ENCODE data around the gene NSMCE4A. TPM values are rescaled to one million over a fixed set of nuclear protein-coding genes. Genes with fewer than 3 reads are reported as not detected.

The NSMCE4A gene
- total RNA-seq, 1 donor from 2014 or later = 85.0 TPM

DNA sequence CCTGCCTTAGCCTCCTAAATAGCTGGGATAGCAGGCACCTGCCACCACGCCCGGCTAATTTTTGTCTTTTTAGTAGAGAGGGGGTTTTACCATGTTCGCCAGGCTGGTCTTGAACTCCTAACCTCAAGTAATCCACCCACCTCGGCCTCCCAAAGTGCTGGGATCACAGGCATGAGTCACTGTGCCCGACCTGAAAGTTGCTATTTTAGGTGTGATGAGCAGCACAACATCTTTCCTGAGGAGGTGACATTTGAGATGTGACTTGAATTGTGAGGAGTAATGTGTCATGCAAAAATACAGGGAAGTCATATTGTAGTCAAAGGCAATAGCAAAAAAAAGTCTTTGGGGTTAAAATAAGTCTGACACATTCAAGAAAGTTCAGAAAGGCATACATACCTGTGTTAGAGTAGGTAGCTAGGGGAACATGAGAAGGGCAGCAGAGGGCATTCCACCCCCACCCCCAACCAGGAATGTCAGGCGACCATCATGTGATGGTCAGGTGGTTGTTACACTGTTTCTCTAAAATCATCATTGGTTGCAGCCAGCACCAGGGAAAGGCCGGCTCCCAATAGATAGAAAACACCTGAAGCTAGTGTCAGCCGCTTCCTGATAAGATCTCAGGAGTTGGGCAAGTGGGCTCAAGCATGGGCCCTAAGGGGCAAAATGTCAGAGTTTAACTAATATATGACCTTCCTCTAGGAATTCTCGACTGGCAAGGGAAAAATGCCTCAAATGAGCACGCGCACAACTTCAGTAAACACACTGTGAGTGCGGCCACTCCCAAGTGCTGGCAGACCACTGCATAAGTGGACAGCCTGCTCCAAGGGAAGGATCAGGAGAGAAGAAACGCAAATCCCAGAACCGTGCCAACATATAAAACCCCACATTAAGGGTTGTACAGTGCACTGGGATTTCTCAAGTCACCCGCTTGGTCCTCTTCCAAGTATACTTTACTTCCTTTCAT is 13.6 kb upstream of the NSMCE4A start, which contains the start of gene TACC2:
Gene TACC2 (plus strand): TSS at position 803 of the 964 bp plus-strand sequence. CDS start 32,819 bp downstream, outside the sequence.
- no peak within 1 kb of the TSS for H3K27ac Mint-ChIP-seq (ENCODE audit: unreplicated experiment)
- H3K9me3 Mint-ChIP-seq = peaks cover 8% of the 10 kb centered on the region
- TF ChIP-seq, protein P1, sequence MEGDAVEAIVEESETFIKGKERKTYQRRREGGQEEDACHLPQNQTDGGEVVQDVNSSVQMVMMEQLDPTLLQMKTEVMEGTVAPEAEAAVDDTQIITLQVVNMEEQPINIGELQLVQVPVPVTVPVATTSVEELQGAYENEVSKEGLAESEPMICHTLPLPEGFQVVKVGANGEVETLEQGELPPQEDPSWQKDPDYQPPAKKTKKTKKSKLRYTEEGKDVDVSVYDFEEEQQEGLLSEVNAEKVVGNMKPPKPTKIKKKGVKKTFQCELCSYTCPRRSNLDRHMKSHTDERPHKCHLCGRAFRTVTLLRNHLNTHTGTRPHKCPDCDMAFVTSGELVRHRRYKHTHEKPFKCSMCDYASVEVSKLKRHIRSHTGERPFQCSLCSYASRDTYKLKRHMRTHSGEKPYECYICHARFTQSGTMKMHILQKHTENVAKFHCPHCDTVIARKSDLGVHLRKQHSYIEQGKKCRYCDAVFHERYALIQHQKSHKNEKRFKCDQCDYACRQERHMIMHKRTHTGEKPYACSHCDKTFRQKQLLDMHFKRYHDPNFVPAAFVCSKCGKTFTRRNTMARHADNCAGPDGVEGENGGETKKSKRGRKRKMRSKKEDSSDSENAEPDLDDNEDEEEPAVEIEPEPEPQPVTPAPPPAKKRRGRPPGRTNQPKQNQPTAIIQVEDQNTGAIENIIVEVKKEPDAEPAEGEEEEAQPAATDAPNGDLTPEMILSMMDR (conservative IDR thresholded peaks at IDR 0.05) = no peak
- H3K27me3 Mint-ChIP-seq (ENCODE audit: low read depth) = no peaks in the 10 kb centered on the region
- no peaks in the 10 kb centered on the region for H3K4me1 Mint-ChIP-seq
- H3K4me3 Mint-ChIP-seq = no peak within 1 kb of the TSS
- DNase-seq (ENCODE audit: low read depth, low spot score) = no peak
- peaks cover 8% of the 10 kb centered on the region for H3K36me3 Mint-ChIP-seq (ENCODE audit: low read depth)

DNA sequence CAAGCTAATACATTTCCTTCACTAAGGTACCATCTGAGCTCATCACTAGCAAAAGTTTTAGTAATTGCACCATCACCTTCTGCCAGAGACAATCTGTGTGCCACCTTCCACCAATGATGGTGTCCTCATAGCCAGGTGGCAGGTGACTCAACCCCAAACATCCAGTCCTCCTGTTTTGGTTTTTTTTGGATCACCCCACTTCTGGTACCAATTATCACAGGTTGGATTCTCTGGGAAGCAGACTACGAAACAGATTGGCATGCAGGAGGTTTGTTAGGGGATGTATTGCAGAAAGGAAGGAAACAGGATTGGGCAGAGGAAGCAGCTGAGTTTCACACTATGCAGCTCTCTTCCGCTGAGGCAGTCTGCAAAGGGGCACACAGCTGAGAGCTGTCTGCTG is 9.4 kb upstream of the NSMCE4A start:
- no peaks in the 10 kb centered on the region for H3K4me1 Mint-ChIP-seq
- no peak overlapping the region for H3K4me3 Mint-ChIP-seq
- no peaks in the 10 kb centered on the region for H3K27me3 Mint-ChIP-seq (ENCODE audit: low read depth)
- TF ChIP-seq, protein P1 (conservative IDR thresholded peaks at IDR 0.05) = no peak
- H3K27ac Mint-ChIP-seq (ENCODE audit: unreplicated experiment) = no peak overlapping the region
- H3K36me3 Mint-ChIP-seq (ENCODE audit: low read depth) = peaks cover 8% of the 10 kb centered on the region
- H3K9me3 Mint-ChIP-seq = peaks cover 19% of the 10 kb centered on the region
- no peak for DNase-seq (ENCODE audit: low read depth, low spot score)

DNA sequence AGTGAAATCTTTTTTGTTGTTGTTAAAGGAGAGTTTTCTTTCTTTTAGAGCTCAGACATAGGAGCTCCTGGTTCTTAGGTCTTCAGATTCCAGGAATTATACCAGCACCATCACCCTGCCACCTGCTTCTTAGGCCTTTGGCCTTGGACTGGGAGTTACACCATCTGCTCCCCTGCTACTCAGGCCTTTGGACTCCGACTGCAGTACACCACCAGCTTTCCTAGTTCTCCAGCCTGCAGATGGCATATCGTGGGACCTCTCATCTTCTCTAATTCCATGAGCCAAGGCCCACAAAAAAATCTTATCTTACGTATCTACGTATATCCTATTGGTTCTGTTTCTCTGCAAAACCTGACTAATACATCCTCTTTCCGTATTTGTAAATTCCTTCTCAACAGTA is 8.8 kb upstream of the NSMCE4A start:
- Mint-ChIP-seq H3K4me3 (no peak overlapping the region), H3K36me3 (ENCODE audit: low read depth) (peaks cover 8% of the 10 kb centered on the region), H3K27me3 (ENCODE audit: low read depth) (no peaks in the 10 kb centered on the region), H3K27ac (ENCODE audit: unreplicated experiment) (no peak overlapping the region), H3K9me3 (peaks cover 19% of the 10 kb centered on the region), H3K4me1 (no peaks in the 10 kb centered on the region)
- TF ChIP-seq, protein P1 (conservative IDR thresholded peaks at IDR 0.05) = no peak
- DNase-seq (ENCODE audit: low read depth, low spot score) = no peak

DNA sequence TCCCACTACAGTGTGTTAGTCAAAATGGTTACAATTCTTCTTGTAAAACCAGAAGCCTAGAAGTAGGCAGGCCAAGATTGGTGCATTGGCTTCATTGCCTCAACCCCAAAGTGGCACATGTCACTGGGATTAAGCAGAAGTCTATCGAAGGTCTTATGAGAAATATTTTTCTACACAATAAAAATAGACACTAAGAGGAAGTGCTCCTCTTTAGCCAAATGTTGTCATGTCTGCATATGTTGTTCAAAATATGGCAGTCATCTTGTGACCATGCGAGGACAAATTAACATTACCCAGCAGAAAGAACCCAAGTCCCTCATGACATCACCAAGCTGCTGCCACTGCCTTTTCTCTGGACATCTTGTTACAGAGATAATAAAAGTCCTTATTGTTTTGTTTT is 6.3 kb upstream of the NSMCE4A start:
- H3K9me3 Mint-ChIP-seq = peaks cover 23% of the 10 kb centered on the region
- H3K36me3 Mint-ChIP-seq (ENCODE audit: low read depth) = peaks cover 19% of the 10 kb centered on the region
- DNase-seq (ENCODE audit: low read depth, low spot score) = no peak
- H3K4me1 Mint-ChIP-seq = no peaks in the 10 kb centered on the region
- no peak overlapping the region for H3K27ac Mint-ChIP-seq (ENCODE audit: unreplicated experiment)
- H3K27me3 Mint-ChIP-seq (ENCODE audit: low read depth) = no peaks in the 10 kb centered on the region
- no peak overlapping the region for H3K4me3 Mint-ChIP-seq
- TF ChIP-seq, protein P1 (conservative IDR thresholded peaks at IDR 0.05) = no peak

DNA sequence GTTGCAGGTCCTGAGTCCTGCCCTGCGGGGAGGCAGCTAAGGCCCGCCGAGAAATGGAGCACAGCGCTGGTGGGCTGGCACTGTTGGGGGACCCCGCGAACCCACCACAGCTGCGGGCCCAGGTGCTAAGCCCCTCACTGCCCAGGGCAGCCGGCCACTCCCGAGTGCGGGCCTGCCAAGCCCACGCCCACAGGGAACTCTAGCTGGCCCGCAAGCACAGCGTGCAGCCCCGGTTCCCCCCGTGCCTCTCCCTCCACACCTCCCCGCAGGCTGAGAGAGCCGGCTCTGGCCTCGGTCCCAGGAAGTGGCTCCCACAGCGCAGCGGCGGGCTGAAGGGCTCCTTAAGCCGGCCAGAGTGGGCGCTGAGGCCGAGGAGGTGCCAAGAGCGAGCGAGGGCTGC is 3.5 kb upstream of the NSMCE4A start:
- Mint-ChIP-seq H3K9me3 (peaks cover 18% of the 10 kb centered on the region), H3K36me3 (ENCODE audit: low read depth) (peaks cover 16% of the 10 kb centered on the region), H3K27me3 (ENCODE audit: low read depth) (no peaks in the 10 kb centered on the region), H3K4me3 (no peak overlapping the region), H3K4me1 (peaks cover 6% of the 10 kb centered on the region), H3K27ac (ENCODE audit: unreplicated experiment) (no peak overlapping the region)
- TF ChIP-seq, protein P1 (conservative IDR thresholded peaks at IDR 0.05) = no peak
- DNase-seq (ENCODE audit: low read depth, low spot score) = no peak

Measured in neural crest cell (in vitro differentiated cells).